ENCODE results near the gene FIGN. TPM values are rescaled to one million over a fixed set of nuclear protein-coding genes. Genes with fewer than 3 reads are reported as not detected.

Gene FIGN
- total and polyA plus RNA-seq, 11 donors, result 3.0 to 16.5 (median 12.1) TPM

DNA sequence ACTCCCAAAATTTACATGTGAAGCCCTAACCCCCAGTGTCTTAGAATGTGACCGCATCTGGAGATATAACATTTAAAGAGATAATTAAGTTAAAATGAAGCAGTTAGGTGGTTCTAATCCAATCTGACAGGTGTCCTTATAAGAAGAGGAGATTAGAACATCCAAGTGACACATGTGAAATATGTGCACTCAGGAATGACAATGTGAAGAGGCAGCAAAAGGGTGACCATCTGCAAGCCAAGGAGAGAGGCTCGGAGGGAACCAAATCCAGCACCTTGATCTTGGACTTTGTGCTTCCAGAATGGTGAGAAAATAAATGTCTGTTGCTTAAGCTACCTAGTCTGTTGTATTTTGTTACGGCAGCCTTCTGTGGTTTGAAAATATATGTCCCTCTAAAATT is 165.4 kb downstream of the FIGN start:
- TF ChIP-seq, protein P1, sequence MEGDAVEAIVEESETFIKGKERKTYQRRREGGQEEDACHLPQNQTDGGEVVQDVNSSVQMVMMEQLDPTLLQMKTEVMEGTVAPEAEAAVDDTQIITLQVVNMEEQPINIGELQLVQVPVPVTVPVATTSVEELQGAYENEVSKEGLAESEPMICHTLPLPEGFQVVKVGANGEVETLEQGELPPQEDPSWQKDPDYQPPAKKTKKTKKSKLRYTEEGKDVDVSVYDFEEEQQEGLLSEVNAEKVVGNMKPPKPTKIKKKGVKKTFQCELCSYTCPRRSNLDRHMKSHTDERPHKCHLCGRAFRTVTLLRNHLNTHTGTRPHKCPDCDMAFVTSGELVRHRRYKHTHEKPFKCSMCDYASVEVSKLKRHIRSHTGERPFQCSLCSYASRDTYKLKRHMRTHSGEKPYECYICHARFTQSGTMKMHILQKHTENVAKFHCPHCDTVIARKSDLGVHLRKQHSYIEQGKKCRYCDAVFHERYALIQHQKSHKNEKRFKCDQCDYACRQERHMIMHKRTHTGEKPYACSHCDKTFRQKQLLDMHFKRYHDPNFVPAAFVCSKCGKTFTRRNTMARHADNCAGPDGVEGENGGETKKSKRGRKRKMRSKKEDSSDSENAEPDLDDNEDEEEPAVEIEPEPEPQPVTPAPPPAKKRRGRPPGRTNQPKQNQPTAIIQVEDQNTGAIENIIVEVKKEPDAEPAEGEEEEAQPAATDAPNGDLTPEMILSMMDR (IDR thresholded peaks at IDR 0.05), result no peak
- no peak for TF ChIP-seq POLR2A (IDR thresholded peaks at IDR 0.05)
- Histone ChIP-seq H3K9me3 (peaks cover 0 to 6% (median 0%) of the 10 kb centered on the region in 12 donors), H3K27ac (no peak overlapping the region), H3K4me3 (no peak overlapping the region), H3K36me3 (no peaks in the 10 kb centered on the region), H3K27me3 (no peaks in the 10 kb centered on the region), H3K4me1 (no peaks in the 10 kb centered on the region)
- intact Hi-C loops (cut with DNase I), result no loop called here
- no peak for DNase-seq
- WGBS, 4 donors, result 82 to 95% (median 91%) methylated on average over 3 of the region's 3 CpGs
- ATAC-seq, result no peak

DNA sequence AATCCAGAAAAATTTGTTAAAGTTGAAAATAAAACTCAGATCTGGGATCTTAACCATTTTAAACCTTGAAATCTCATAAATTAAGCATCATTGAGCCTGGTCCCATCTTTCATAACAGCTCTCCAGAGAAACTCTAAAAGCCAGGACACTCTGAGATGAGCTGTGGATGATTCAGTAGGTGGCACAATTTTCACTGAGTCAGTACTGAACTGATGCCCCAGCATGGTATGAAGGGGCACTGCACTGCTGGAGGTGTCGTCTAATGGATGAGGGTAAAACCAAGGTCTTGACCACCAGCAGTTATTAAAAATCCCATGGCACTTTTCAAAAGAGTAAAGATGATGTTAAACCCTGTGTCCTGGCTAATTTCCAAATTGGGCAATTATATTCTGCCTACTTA is 170.6 kb downstream of the FIGN start:
- Histone ChIP-seq H3K27ac (no peak overlapping the region), H3K9me3 (no peaks in the 10 kb centered on the region), H3K27me3 (no peaks in the 10 kb centered on the region), H3K4me3 (no peak overlapping the region), H3K4me1 (no peaks in the 10 kb centered on the region), H3K36me3 (no peaks in the 10 kb centered on the region)
- no peak for ATAC-seq
- 86 to 97% (median 94%) methylated on average over 1 of the region's 1 CpG for WGBS, 4 donors
- intact Hi-C loops (cut with DNase I), result no loop called here
- TF ChIP-seq, protein P1 (IDR thresholded peaks at IDR 0.05), result no peak
- no peak for TF ChIP-seq POLR2A (IDR thresholded peaks at IDR 0.05)
- no peak for DNase-seq

DNA sequence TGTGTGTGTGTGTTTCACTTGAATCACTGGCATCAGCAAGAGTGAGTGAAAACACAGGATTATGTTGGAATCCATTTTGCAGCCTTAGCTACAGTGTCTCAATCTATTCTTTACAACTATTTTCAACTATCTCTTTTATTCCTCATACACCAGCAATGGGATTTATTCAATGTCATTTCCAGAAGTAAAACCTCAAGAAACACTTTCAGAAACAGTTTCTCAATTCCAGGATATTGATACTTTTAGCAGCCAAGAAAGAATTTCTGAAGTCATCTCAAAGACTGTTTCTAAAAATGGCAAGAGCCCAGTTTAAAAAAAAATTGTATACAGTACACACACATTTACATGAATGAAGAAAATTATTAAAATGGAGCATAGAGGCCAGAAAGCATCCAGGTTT is 171.6 kb downstream of the FIGN start:
- H3K27ac ChIP-seq, result no peak overlapping the region
- no peak for ATAC-seq

DNA sequence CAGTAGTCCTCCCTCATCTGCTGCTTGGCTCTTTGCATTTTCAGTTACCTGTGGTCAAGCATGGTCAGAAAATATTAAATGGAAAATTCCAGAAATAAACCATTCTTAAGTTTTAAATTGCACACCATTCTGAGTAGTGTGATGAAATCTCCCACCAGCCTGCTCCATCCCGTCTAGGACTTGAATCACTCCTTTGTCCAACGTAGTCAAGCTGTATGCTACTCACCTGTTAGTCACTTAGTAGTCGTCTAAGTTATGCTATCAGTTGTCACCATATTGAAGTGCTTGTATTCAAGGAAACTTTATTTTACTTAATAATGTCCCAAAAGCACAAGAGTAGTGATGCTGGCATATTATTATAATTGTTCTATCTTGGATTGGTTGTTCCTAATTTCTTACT is 172.5 kb downstream of the FIGN start:
- WGBS, 4 donors, result 74 to 82% (median 76%) methylated on average over 3 of the region's 3 CpGs
- TF ChIP-seq, protein P1 (IDR thresholded peaks at IDR 0.05), result no peak
- H3K4me1 ChIP-seq, result no peaks in the 10 kb centered on the region
- H3K27me3 ChIP-seq, result no peaks in the 10 kb centered on the region
- ATAC-seq (no peak), DNase-seq (no peak)
- no peaks in the 10 kb centered on the region for H3K36me3 ChIP-seq
- H3K27ac ChIP-seq, result no peak overlapping the region
- no peak overlapping the region for H3K4me3 ChIP-seq
- H3K9me3 ChIP-seq, result no peaks in the 10 kb centered on the region
- intact Hi-C loops (cut with DNase I), result no loop called here

More for the DNA sequence above, 171.6 kb downstream of the FIGN start:
- no peaks in the 10 kb centered on the region for H3K27me3 ChIP-seq
- H3K36me3 ChIP-seq, result no peaks in the 10 kb centered on the region
- no peak overlapping the region for H3K4me3 ChIP-seq
- no peak for DNase-seq
- H3K4me1 ChIP-seq, result no peaks in the 10 kb centered on the region
- no peaks in the 10 kb centered on the region for H3K9me3 ChIP-seq
- intact Hi-C loops (cut with DNase I), result no loop called here
- TF ChIP-seq, protein P1 (IDR thresholded peaks at IDR 0.05), result no peak
- TF ChIP-seq POLR2A (IDR thresholded peaks at IDR 0.05), result no peak

All from heart left ventricle (tissue), 16 donors.